ENCODE data around the gene TMEM219. TPM values are rescaled to one million over a fixed set of nuclear protein-coding genes. Genes with fewer than 3 reads are reported as not detected.

Gene TMEM219
- total RNA-seq, 1 donor: 75.1 TPM

DNA sequence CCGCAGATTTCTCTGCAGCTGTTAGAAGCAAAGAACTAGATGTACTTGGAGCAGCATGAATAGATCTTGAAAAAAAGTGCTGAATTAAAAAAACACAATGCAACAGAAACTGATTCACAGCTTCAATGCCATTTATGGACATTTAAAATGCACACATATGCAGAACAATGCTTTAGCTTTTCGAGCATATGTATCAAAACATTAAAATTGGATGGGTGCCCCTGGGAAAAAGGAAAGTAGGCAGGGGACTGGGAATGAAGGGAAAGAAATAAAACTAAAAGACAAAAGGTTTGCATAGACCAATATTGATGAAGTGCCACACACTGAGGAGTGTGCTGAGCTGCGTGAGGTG, 40.9 kb upstream of the TMEM219 start:
- no peak overlapping the region for H3K4me3 ChIP-seq (ENCODE audit: low read depth, low read length)
- no peak for TF ChIP-seq CTCF (IDR thresholded peaks at IDR 0.05; ENCODE audit: insufficient read depth, low read depth, low read length)
- no peak for DNase-seq (ENCODE audit: low read depth)

DNA sequence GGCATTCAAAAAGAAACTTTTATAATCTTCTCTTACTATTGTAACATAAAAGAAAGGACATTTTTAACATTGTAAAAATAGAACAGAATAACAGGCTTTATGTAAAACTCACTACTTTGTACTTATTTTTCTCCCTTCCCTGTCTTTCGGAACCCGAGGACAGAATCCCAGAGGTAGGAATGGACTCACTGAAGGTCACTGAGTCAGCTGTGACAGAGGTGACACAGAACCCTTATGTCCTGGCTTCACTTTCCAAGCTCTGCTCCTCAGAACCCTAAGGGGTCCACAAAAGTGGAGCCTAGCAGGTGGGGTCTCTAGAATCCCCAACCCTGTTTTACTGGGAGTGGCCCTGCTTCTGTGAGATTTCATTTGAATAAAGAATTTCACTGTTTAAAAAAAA, 39.6 kb upstream of the TMEM219 start:
- no peak for TF ChIP-seq CTCF (IDR thresholded peaks at IDR 0.05; ENCODE audit: insufficient read depth, low read depth, low read length)
- H3K4me3 ChIP-seq (ENCODE audit: low read depth, low read length): no peak overlapping the region
- DNase-seq (ENCODE audit: low read depth): no peak

DNA sequence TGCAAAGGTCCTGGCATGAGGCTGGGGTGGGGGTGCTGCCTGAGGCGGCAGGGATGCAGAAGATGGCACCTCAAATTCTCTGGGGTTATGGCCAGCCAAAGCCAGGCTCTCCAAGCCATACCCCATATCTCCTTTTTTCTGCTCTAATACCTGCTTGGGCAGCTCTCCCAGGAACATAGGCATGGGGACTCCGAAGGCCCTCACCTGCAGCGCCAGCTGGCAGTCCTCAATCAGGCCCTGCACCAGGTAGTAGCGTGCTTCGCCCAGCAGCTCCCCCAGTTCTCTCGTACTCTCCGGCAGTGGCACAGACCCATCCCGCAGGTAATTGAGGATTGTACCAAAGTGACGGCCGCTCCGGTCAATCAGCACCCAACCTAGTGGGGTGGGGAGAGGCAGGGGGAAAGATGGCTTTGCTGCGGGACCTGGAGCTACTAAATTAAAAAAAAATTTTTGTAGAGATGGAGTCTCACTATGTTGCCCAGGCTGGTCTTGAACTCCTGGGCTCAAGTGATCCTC, 38.8 kb upstream of the TMEM219 start:
- no peak overlapping the region for H3K4me3 ChIP-seq (ENCODE audit: low read depth, low read length)
- no peak for TF ChIP-seq CTCF (IDR thresholded peaks at IDR 0.05; ENCODE audit: insufficient read depth, low read depth, low read length)
- no peak for DNase-seq (ENCODE audit: low read depth)

GRCh38 chr16:29925105-29925756, 36.6 kb upstream of the TMEM219 start:
- no peak for DNase-seq (ENCODE audit: low read depth)
- H3K4me3 ChIP-seq (ENCODE audit: low read depth, low read length): peak overlapping the region; percentile 86
- no peak for TF ChIP-seq CTCF (IDR thresholded peaks at IDR 0.05; ENCODE audit: insufficient read depth, low read depth, low read length)

- no peak for TF ChIP-seq CTCF (IDR thresholded peaks at IDR 0.05; ENCODE audit: insufficient read depth, low read depth, low read length)
- DNase-seq (ENCODE audit: low read depth): peak; percentile 85
- peak within 1 kb of the TSS; percentile 86 for H3K4me3 ChIP-seq (ENCODE audit: low read depth, low read length)
Observed at GRCh38 chr16:29925781-29926710, 35.8 kb upstream of the TMEM219 start, which contains the start of gene KCTD13. Gene KCTD13, minus strand, starts transcription at chr16:29926226. Its CDS starts 193 bp downstream, at chr16:29926033.

DNA sequence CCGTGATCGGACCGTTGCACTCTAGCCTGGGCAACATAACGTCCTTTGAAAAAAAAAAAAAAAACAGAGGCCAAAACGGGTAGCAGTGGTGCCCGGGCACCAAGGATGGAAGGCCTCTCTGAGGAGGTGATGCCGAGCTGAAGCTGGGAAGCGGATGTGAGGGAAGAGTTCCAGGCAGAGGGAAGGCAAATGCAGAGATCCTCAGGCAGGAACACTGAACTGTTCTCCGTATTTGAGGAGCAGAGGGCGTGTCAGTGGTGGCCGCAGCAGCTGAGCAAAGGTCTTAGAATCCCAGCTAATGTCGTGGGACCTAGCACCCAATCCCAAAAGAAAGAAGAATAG, 35.2 kb upstream of the TMEM219 start:
- peak; percentile 40 for DNase-seq (ENCODE audit: low read depth)
- no peak for TF ChIP-seq CTCF (IDR thresholded peaks at IDR 0.05; ENCODE audit: insufficient read depth, low read depth, low read length)
- H3K4me3 ChIP-seq (ENCODE audit: low read depth, low read length): peak overlapping the region; percentile 86

Data from fibroblast of villous mesenchyme (primary cell).